Measurements from ENCODE around the gene PACSIN2.
"Not testable (repeated sequence)": the region's sequence is repeated elsewhere in the genome, so short reads cannot be mapped to it uniquely, and the experiment has no call there.

The PACSIN2 gene

DNA sequence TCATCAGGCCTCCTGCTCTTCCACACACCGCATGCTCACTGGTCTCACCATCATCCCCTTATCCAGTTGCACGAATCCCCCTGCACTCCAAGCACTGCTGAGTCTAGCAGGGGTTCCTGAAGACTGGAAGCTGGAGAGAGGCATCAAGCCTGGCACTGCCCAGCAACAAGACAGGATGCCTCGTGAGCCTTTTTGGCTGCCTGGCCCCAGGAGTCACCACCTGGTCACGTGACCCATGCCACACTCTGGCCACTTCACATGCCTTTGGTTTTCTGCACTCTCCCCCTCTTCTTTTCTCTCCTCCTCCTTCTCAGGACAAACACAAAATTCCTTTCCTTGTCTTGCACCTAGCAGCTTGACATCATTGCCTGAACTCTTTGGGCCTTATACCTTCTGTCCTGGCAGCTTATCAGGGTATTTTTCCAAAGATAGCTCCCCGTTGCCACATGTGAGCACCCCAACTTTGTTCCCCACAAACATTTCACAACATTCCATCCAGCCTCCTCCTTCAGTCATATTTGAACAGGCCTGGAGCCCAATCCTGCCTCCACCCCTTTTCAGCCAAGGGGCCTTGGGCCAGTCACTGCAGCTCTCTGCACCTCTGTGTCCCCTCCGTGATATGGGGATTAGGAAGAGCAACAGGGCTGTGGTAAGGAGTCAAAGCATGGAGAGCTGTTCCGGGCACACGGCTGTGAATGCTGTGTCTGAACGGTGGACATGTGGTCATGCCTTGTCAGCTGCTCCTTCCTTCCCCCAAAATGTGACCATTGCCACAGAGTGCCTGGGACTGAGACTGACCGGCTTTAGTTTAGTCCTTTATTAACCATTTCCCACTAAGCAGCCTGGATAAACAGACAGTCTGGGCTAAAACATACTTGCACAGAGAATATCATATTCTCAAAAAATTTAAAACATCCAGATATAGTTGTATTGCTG lies 2.8 kb upstream of the PACSIN2 start:
- no peaks in the 10 kb centered on the region for H3K36me3 Mint-ChIP-seq
- no peaks in the 10 kb centered on the region for H3K27me3 Mint-ChIP-seq
- no peaks in the 10 kb centered on the region for H3K9me3 Mint-ChIP-seq (ENCODE audit: low read depth)
- no peak overlapping the region for H3K27ac Mint-ChIP-seq
- H3K4me1 Mint-ChIP-seq (ENCODE audit: low read depth) = peaks cover 20% of the 10 kb centered on the region
- H3K4me3 Mint-ChIP-seq = no peak overlapping the region

DNA sequence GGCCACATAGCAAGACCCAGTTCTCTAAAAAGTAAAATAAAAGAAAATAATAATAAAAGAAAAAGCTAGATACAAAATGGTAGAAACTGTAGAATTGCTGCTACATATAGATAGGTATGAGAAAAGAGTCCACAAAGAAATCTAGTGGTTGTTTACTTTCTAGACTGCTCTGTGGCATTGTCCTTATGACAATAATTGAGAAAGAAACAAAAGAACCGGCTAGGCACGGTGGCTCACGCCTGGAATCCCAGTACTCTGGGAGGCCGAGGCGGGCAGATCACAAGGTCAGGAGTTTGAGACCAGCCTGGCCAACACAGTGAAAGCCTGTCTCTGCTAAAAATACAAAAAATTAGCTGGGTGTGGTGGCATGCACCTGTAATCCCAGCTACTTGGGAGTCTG lies 1.2 kb upstream of the PACSIN2 start:
- H3K27ac Mint-ChIP-seq; H3K4me3 Mint-ChIP-seq; H3K9me3 Mint-ChIP-seq (ENCODE audit: low read depth); H3K36me3 Mint-ChIP-seq; H3K27me3 Mint-ChIP-seq: not testable (repeated sequence)
- H3K4me1 Mint-ChIP-seq (ENCODE audit: low read depth) = peaks cover 27% of the 10 kb centered on the region

DNA sequence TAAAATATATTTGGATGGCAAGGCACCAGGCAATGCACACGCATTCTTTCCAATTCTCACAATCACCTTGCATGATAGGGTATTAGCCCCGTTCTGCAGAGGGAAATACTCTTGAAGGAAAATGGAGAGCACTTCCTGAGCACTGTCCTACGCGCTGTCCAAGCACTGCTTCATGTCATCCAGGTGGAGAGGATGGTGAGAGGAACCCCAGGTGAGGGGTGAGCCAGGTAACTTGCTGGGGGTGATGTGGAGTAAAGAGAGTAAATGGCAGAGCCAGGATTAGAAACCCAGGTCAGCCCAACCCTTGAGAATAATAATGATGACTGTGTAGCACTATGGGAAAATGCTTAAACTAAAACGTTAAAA lies 711 bp upstream of the PACSIN2 start:
- Mint-ChIP-seq H3K27ac (peak overlapping the region; percentile 85), H3K4me3 (peak overlapping the region; percentile 93), H3K36me3 (no peaks in the 10 kb centered on the region), H3K27me3 (no peaks in the 10 kb centered on the region), H3K9me3 (ENCODE audit: low read depth) (no peaks in the 10 kb centered on the region), H3K4me1 (ENCODE audit: low read depth) (peaks cover 32% of the 10 kb centered on the region)

DNA sequence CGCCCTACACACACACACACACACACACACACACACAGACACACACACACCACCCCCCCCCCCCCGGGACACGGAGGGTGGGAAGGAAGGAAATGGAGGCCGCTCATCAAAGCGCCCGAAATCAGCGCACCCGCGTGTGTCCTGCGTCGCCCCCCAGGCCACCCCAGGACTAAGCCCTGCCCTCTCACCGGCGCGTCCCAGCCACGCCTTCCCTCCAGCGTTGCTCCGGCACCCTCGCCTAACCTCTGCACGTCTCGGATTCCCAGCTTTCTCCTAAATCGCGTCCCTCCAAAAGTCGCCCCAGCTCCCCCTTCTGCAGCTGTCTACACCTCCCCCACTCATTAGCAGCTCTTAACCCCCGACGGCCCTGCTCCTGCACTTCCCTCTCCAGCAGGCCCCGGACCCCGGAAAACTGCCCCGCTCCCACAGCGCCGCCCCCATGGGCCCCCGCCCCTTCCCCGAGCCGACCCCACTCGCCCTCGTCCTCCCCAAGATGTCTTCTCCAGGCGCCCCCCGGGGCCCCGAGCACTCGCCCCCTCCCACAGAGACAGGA lies 557 bp downstream of the PACSIN2 start:
- peak overlapping the region; percentile 92 for H3K4me3 Mint-ChIP-seq
- H3K27ac Mint-ChIP-seq = peak overlapping the region; percentile 81
- H3K27me3 Mint-ChIP-seq = no peaks in the 10 kb centered on the region
- H3K4me1 Mint-ChIP-seq (ENCODE audit: low read depth) = peaks cover 34% of the 10 kb centered on the region
- no peaks in the 10 kb centered on the region for H3K36me3 Mint-ChIP-seq
- H3K9me3 Mint-ChIP-seq (ENCODE audit: low read depth) = no peaks in the 10 kb centered on the region

DNA sequence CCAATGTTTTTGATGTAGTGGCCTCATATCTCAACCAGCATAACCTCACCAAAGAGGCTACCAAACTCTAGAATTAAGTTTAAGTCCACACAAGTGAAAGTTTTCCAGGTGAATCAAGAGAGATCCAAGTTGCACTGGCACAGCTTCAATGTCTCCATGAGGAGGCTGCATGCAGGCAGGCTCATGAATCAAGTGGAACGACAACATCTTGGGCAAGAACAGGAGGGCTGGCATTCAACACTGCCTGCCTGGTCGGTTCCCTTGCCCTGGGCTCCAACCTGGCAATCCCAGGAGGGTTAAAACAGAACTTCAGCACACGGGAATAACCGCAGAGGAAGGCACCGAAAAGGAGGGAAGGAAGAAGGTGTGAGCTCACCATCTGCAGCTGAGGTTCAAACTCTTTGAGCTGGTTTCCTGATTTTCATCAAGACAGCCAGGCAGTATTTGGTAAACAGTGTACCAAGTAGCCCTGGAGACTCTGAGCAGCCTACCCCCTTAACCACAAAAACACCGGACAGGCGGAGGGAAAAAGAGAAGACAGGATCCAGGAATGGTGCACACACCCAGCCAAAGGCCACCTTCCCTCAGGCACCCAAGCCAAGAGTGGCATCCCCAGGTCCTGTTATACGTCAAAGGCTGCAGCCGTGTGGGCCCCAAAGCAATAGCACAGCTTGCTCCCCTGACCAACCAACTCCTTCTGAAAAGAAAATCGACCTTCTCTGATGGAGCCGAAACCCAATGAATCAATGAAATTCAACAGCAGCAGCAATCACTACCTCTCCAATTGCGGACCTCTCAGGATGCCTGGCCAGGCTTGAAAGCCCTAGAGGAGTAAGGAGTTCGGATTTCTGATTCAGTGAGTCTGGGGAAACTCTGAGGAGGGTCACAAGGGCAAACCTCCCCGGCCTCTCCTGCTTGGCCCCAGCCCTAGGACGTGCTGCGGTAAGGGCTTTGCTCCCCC lies 1.3 kb downstream of the PACSIN2 start:
- Mint-ChIP-seq H3K9me3 (ENCODE audit: low read depth) (no peaks in the 10 kb centered on the region), H3K27ac (peak overlapping the region; percentile 81), H3K4me1 (ENCODE audit: low read depth) (peaks cover 39% of the 10 kb centered on the region), H3K27me3 (no peaks in the 10 kb centered on the region), H3K36me3 (no peaks in the 10 kb centered on the region), H3K4me3 (peak overlapping the region; percentile 92)

DNA sequence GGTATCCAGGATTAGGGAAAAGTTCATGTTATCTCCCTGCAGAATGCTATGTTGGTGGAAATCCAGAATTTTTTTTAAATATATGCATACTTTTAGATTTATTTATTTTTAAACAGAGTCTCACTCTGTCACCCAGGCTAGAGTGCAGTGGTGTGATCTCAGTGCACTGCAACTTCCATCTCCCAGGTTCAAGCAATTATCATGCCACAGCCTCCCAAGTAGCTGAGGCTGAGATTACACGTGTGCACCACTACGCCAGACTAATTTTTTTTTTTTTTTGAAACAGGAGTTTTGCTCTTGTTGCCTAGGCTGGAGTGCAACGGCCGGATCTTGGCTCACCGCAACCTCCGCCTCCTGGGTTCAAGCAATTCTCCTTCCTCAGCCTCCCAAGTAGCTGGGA lies 2.6 kb downstream of the PACSIN2 start:
- Mint-ChIP-seq H3K4me1 (ENCODE audit: low read depth) (peaks cover 47% of the 10 kb centered on the region), H3K4me3 (no peak overlapping the region), H3K9me3 (ENCODE audit: low read depth) (no peaks in the 10 kb centered on the region), H3K27me3 (no peaks in the 10 kb centered on the region), H3K27ac (no peak overlapping the region), H3K36me3 (no peaks in the 10 kb centered on the region)

DNA sequence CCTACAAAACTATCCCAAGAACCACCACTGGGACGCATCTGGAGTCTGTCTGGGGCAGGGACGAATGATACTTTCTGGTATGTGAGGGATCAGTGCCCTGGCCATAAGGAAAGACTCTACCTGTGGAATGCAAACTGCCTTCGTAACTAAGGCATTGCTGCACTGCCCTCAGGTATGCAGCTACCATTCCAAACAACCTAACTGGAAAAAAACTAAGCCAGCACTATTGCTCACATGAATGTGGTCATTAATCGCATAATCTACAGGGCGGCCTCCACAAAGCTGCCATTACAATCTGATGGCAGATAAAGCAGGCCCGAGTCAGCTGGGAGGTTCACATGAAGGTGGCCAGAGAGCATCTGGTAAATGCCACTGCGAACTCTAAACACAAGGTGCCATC lies 3.9 kb downstream of the PACSIN2 start:
- H3K27me3 Mint-ChIP-seq = no peaks in the 10 kb centered on the region
- H3K4me1 Mint-ChIP-seq (ENCODE audit: low read depth) = peaks cover 52% of the 10 kb centered on the region
- H3K27ac Mint-ChIP-seq = no peak overlapping the region
- H3K36me3 Mint-ChIP-seq = no peaks in the 10 kb centered on the region
- no peaks in the 10 kb centered on the region for H3K9me3 Mint-ChIP-seq (ENCODE audit: low read depth)
- H3K4me3 Mint-ChIP-seq = no peak overlapping the region

DNA sequence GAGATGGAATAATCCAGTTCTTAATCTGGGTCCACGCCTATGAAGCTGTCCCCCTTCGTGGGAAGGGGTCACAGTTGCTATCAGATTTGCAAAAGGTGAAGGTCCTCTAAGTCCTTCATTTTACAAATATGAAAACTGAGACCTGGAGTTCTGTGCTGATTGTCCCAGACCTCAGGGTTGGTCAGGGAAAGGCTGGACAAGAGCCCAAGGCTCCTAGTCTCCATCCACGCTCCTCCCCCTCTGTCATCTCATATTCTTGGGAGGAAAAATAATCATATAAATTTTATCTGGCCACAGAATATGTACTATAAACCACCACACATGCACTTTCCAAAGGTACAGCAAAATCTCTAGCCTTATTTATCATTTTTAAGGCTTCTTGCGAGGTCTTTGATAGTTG lies 5.5 kb downstream of the PACSIN2 start:
- no peaks in the 10 kb centered on the region for H3K36me3 Mint-ChIP-seq
- H3K4me3 Mint-ChIP-seq = no peak overlapping the region
- H3K27me3 Mint-ChIP-seq = no peaks in the 10 kb centered on the region
- H3K4me1 Mint-ChIP-seq (ENCODE audit: low read depth) = peaks cover 58% of the 10 kb centered on the region
- H3K27ac Mint-ChIP-seq = no peak overlapping the region
- H3K9me3 Mint-ChIP-seq (ENCODE audit: low read depth) = no peaks in the 10 kb centered on the region

DNA sequence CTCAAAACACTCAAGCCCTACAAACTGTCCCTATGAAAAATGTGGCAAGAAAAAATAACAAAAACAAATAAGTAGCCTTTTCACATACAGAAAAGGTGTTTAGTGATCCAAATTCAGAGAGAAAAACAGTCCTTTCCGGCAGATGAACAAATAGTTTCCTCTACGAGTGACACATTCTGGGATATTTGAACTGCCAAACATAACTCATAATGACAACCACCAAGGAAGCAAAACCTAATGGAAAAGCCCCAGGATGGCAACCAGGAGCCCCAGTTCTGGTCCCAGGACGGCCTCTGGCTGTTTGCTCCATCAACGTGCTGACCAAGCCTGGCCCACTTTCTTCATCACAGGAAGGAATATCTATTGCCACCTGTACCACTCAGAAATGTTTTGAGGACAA lies 6.0 kb downstream of the PACSIN2 start:
- no peak overlapping the region for H3K4me3 Mint-ChIP-seq

DNA sequence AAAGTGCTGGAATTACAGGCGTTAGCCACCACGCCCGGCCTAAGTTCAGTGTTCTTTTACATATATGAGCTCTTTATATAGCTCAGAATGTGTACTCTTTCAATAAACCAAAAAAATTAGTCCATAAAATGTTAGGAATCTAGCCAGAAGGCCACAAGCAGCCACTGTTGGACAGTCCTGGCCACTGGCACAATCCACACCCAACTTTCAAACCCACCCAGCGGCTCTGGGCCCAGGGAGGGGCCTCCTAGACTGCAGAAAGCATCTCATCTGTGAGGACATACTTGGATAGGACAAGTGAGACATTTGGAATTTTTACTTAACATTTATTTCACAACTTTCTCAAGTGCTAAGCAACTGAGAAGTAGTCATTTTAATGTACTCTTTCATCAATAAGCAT lies 6.4 kb downstream of the PACSIN2 start:
- no peaks in the 10 kb centered on the region for H3K9me3 Mint-ChIP-seq (ENCODE audit: low read depth)
- peaks cover 3% of the 10 kb centered on the region for H3K36me3 Mint-ChIP-seq
- peaks cover 62% of the 10 kb centered on the region for H3K4me1 Mint-ChIP-seq (ENCODE audit: low read depth)
- H3K27me3 Mint-ChIP-seq = no peaks in the 10 kb centered on the region
- no peak overlapping the region for H3K4me3 Mint-ChIP-seq
- no peak overlapping the region for H3K27ac Mint-ChIP-seq

More for the DNA sequence above, 6.0 kb downstream of the PACSIN2 start:
- H3K36me3 Mint-ChIP-seq = no peaks in the 10 kb centered on the region
- peak overlapping the region; percentile 70 for H3K27ac Mint-ChIP-seq
- no peaks in the 10 kb centered on the region for H3K27me3 Mint-ChIP-seq
- peaks cover 62% of the 10 kb centered on the region for H3K4me1 Mint-ChIP-seq (ENCODE audit: low read depth)
- H3K9me3 Mint-ChIP-seq (ENCODE audit: low read depth) = no peaks in the 10 kb centered on the region

DNA sequence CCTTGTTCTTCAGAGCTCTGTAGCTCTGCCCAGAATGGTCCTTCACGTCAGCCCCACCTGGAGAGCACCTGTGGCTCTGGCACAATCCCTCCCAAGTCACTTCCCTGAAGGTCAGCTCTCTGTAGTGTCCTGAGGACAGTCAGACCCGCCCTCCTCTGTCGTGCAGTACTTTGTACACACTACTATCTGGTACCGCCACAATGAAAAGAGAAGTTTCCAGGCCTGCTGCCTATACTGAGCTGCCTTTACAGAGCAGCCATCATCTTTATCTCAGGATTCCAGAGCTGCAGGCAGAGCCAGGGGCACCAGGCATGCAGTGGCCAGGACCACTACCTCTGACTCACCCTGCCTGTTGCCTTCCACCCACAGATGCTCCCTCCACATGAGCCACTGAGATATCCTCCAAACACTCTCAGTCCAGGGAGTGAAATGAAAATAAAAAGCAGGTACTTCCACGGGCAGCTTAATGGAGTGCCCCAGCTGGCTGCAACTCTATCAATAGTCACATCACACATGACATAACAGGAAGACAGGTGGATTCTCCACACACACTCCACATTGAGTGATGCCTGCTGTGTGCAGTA lies 7.3 kb downstream of the PACSIN2 start:
- Mint-ChIP-seq H3K27me3 (no peaks in the 10 kb centered on the region), H3K36me3 (peaks cover 3% of the 10 kb centered on the region), H3K27ac (peak overlapping the region; percentile 68), H3K4me3 (no peak overlapping the region), H3K4me1 (ENCODE audit: low read depth) (peaks cover 61% of the 10 kb centered on the region), H3K9me3 (ENCODE audit: low read depth) (no peaks in the 10 kb centered on the region)

DNA sequence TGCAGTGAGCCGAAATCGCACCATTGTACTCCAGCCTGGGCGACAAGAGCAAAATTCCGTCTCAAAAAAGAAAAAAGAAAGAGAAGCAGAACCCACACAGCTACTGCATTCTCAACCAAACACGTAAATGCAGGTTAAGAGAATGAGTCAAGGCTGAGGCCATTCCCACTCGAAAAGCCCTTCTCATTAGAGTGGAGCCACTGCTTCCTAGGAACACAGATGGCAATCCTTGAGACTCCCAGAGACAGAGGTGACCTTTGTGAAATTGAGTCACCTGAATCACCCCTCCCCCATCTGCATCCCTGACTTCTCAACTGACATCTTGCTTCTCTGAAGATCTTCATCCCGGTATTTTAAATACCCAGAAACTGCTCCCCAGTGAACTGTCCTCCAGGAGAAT lies 8.2 kb downstream of the PACSIN2 start:
- H3K27ac Mint-ChIP-seq = peak overlapping the region; percentile 34

DNA sequence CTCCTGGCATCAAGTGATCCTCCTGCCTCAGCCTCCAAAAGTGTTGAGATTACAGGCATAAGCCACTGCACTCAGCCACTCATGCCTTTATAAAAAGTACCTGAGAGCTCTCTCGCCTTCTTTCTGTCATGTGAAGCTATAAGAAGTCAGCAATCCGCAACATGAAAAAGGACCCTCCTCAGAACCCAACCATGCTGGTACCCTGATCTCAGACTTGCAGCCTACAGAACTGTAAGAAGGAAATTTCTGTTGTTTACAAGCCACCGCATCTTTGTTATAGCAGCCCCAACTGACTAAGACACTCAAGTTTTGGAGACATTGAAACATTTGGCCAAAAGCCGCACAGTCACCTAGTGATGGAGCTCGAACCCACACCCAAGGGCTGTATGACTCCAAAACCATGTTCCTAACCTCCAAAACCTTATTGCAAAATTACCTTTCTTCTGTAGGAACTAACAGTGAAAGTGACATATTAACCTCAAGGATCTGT lies 8.9 kb downstream of the PACSIN2 start:
- H3K27me3 Mint-ChIP-seq = no peaks in the 10 kb centered on the region
- no peak overlapping the region for H3K27ac Mint-ChIP-seq
- H3K9me3 Mint-ChIP-seq (ENCODE audit: low read depth) = no peaks in the 10 kb centered on the region
- peaks cover 69% of the 10 kb centered on the region for H3K4me1 Mint-ChIP-seq (ENCODE audit: low read depth)
- H3K4me3 Mint-ChIP-seq = no peak overlapping the region
- H3K36me3 Mint-ChIP-seq = peaks cover 3% of the 10 kb centered on the region

More for the DNA sequence above, 8.2 kb downstream of the PACSIN2 start:
- Mint-ChIP-seq H3K9me3 (ENCODE audit: low read depth) (no peaks in the 10 kb centered on the region), H3K4me3 (no peak overlapping the region), H3K4me1 (ENCODE audit: low read depth) (peaks cover 67% of the 10 kb centered on the region), H3K27me3 (no peaks in the 10 kb centered on the region), H3K36me3 (peaks cover 3% of the 10 kb centered on the region)

DNA sequence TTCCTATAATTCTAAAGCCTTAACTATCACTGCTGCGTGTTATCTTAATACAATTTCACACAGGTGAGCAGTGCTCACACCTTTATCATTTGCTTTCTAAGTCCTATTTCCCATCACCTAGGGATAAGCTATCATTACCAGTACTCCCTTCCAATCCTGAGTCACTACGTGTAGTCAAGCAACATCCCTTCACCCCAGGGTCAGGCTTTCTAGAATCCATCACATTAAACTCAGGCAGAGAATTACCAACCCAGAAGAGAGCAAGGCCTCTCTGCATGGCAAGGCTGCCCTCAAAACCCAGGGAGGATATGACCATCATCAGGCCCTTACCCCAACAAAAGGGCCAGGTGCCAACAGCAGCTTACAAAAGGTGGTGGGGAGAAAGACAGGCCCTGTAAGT lies 9.8 kb downstream of the PACSIN2 start:
- Mint-ChIP-seq H3K27me3 (no peaks in the 10 kb centered on the region), H3K4me3 (no peak overlapping the region), H3K36me3 (peaks cover 3% of the 10 kb centered on the region), H3K4me1 (ENCODE audit: low read depth) (peaks cover 71% of the 10 kb centered on the region), H3K9me3 (ENCODE audit: low read depth) (no peaks in the 10 kb centered on the region), H3K27ac (peak overlapping the region; percentile 54)
